Measurements from ENCODE around the gene MAD1L1.

MAD1L1 gene

DNA sequence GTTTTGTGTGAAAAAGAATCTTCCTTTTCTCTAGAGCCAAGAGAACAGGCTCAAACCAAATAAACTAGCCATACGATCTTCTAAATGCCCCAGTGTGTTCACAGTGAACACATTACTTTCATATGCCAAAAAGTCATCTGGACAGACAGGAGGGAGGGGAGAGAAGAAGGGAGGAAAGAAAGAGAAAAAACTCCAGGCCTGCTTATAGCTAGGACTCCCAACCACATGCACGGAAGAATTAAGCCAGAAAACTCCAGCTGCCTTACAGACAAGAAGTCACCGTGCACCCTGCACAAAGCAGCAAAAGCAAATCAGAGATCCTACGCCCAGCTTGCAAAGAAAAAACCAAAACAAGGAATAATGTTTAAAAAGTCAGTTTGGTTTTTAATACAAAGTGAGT lies 47.2 kb upstream of the MAD1L1 start:
- H4K20me1 ChIP-seq (ENCODE audit: insufficient read depth): no peaks in the 10 kb centered on the region
- no peak overlapping the region for H3K9ac ChIP-seq

DNA sequence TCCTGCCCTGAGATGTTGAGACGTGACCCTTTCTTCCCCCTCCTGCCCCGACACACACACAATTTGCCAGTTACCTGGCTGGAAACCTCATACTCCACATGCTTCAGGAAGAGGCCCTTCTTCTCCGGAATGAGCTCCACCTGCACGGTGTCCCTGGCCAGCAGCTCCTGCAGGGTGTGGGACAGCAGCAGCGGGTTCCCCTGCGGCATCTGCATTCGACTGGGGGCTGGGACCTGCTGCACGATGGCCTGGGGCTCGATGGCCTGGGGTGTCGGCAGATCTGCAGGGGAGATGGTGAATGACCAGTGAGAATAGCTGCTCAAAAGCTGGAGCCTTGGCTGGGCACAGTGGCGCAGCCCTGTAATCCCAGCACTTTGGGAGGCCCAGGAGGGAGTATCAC lies 45.3 kb upstream of the MAD1L1 start:
- Histone ChIP-seq H3K4me2 (no peak overlapping the region), H4K20me1 (ENCODE audit: insufficient read depth) (no peaks in the 10 kb centered on the region), H2AFZ (ENCODE audit: low read depth) (no peak overlapping the region), H3K9ac (no peak overlapping the region), H3K4me1 (ENCODE audit: low read depth, poor library complexity, severe bottlenecking) (no peaks in the 10 kb centered on the region), H3K36me3 (ENCODE audit: insufficient read depth) (no peaks in the 10 kb centered on the region), H3K27ac (no peak overlapping the region), H3K27me3 (ENCODE audit: insufficient read depth, low read depth) (no peaks in the 10 kb centered on the region), H3K4me3 (IDR thresholded peaks at IDR 0.05; ENCODE audit: insufficient read depth, low read depth, low read length) (no peak overlapping the region), H3K79me2 (ENCODE audit: insufficient read depth, low read depth) (no peaks in the 10 kb centered on the region)
- TF ChIP-seq, protein P1, sequence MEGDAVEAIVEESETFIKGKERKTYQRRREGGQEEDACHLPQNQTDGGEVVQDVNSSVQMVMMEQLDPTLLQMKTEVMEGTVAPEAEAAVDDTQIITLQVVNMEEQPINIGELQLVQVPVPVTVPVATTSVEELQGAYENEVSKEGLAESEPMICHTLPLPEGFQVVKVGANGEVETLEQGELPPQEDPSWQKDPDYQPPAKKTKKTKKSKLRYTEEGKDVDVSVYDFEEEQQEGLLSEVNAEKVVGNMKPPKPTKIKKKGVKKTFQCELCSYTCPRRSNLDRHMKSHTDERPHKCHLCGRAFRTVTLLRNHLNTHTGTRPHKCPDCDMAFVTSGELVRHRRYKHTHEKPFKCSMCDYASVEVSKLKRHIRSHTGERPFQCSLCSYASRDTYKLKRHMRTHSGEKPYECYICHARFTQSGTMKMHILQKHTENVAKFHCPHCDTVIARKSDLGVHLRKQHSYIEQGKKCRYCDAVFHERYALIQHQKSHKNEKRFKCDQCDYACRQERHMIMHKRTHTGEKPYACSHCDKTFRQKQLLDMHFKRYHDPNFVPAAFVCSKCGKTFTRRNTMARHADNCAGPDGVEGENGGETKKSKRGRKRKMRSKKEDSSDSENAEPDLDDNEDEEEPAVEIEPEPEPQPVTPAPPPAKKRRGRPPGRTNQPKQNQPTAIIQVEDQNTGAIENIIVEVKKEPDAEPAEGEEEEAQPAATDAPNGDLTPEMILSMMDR (conservative IDR thresholded peaks at IDR 0.05; ENCODE audit: low read depth, low read length): no peak

More for the DNA sequence above, 47.2 kb upstream of the MAD1L1 start:
- Histone ChIP-seq H3K79me2 (ENCODE audit: insufficient read depth, low read depth) (no peaks in the 10 kb centered on the region), H3K4me1 (ENCODE audit: low read depth, poor library complexity, severe bottlenecking) (no peaks in the 10 kb centered on the region), H2AFZ (ENCODE audit: low read depth) (no peak overlapping the region), H3K4me3 (IDR thresholded peaks at IDR 0.05; ENCODE audit: insufficient read depth, low read depth, low read length) (no peak overlapping the region), H3K36me3 (ENCODE audit: insufficient read depth) (no peaks in the 10 kb centered on the region), H3K4me2 (no peak overlapping the region), H3K27ac (no peak overlapping the region), H3K27me3 (ENCODE audit: insufficient read depth, low read depth) (no peaks in the 10 kb centered on the region)
- TF ChIP-seq, protein P1 (conservative IDR thresholded peaks at IDR 0.05; ENCODE audit: low read depth, low read length): no peak

DNA sequence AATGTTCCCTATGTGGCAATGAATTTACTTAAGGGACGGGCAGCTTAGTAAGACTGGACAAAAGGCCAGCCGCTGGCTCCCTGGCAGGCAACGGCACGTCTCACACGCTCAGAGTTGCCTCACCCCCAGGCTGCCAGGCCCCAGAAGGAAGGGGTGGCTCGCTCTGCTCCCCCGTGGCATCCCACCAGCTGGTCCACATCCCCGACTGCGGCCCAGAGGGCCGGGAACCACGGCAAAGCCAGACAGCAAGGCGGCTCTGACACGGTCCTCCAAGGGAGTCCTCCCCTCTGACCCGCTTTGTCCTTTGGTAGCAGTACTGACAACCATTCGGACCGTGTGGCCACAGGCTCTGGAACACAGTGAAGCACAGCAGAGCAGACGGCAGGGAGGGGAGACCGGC lies 43.4 kb upstream of the MAD1L1 start:
- Histone ChIP-seq H4K20me1 (ENCODE audit: insufficient read depth) (no peaks in the 10 kb centered on the region), H3K27me3 (ENCODE audit: insufficient read depth, low read depth) (no peaks in the 10 kb centered on the region), H3K4me2 (no peak overlapping the region), H3K4me1 (ENCODE audit: low read depth, poor library complexity, severe bottlenecking) (no peaks in the 10 kb centered on the region), H3K27ac (no peak overlapping the region), H3K36me3 (ENCODE audit: insufficient read depth) (no peaks in the 10 kb centered on the region), H3K9ac (no peak overlapping the region), H2AFZ (ENCODE audit: low read depth) (no peak overlapping the region), H3K4me3 (IDR thresholded peaks at IDR 0.05; ENCODE audit: insufficient read depth, low read depth, low read length) (no peak overlapping the region), H3K79me2 (ENCODE audit: insufficient read depth, low read depth) (no peaks in the 10 kb centered on the region)
- TF ChIP-seq, protein P1 (conservative IDR thresholded peaks at IDR 0.05; ENCODE audit: low read depth, low read length): no peak

DNA sequence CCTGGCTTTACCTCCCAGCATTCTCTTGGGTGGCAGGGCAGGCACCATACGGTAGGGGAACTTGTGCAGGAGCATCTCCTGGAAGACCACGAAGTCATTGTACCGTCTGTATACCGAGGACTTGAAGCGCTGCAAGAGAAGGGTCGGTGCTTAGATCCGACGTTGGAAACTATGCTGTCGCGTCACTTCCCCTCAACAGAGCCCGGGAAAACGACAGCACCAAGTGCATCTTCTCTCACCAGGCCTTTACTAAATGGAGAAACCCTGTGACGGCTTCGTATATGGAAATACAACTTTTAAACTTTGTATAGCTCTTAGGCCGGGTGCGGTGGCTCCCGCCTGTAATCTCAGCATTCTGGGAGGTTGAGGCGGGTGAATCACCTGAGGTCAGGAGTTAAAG lies 42.4 kb upstream of the MAD1L1 start:
- Histone ChIP-seq H3K27me3 (ENCODE audit: insufficient read depth, low read depth) (no peaks in the 10 kb centered on the region), H3K36me3 (ENCODE audit: insufficient read depth) (no peaks in the 10 kb centered on the region), H4K20me1 (ENCODE audit: insufficient read depth) (no peaks in the 10 kb centered on the region), H3K4me1 (ENCODE audit: low read depth, poor library complexity, severe bottlenecking) (no peaks in the 10 kb centered on the region), H3K27ac (no peak overlapping the region), H2AFZ (ENCODE audit: low read depth) (no peak overlapping the region), H3K4me2 (no peak overlapping the region), H3K79me2 (ENCODE audit: insufficient read depth, low read depth) (no peaks in the 10 kb centered on the region), H3K9ac (no peak overlapping the region), H3K4me3 (IDR thresholded peaks at IDR 0.05; ENCODE audit: insufficient read depth, low read depth, low read length) (no peak overlapping the region)
- TF ChIP-seq, protein P1 (conservative IDR thresholded peaks at IDR 0.05; ENCODE audit: low read depth, low read length): no peak
